ENCODE data around the gene WNT5A. TPM values are rescaled to one million over a fixed set of nuclear protein-coding genes. Genes with fewer than 3 reads are reported as not detected.

The WNT5A gene
- total RNA-seq, 2 donors from 2014 or later, result 5.9 to 15.0 TPM

- Histone ChIP-seq H3K27me3 (no peaks in the 10 kb centered on the region), H3K4me1 (no peaks in the 10 kb centered on the region), H3K4me3 (no peak overlapping the region), H3K36me3 (replicated peaks in 1 of 2; ENCODE audit: insufficient read depth in 1 of 2, low read depth in 2 of 2) (no peaks in the 10 kb centered on the region), H3K27ac (no peak overlapping the region), H3K9me3 (no peaks in the 10 kb centered on the region)
- WGBS, 2 donors, result 46 to 67% methylated on average over 5 of the region's 5 CpGs
- TF ChIP-seq CTCF (IDR thresholded peaks at IDR 0.05) (no peak), POLR2A (IDR thresholded peaks at IDR 0.05) (no peak)
- no peak for ATAC-seq
- no peak for DNase-seq
- intact Hi-C loops (cut with DNase I), result no loop called here
Measured at GRCh38 chr3:55500555-55501330, 13.6 kb upstream of the WNT5A start.

- 73 to 80% methylated on average over 4 of the region's 4 CpGs for WGBS, 2 donors
Measured at GRCh38 chr3:55498520-55498919, 11.4 kb upstream of the WNT5A start.

GRCh38 chr3:55497250-55497649, 10.1 kb upstream of the WNT5A start:
- intact Hi-C loops (cut with DNase I), result no loop called here
- TF ChIP-seq POLR2A (IDR thresholded peaks at IDR 0.05) (no peak), CTCF (IDR thresholded peaks at IDR 0.05) (no peak)
- DNase-seq (no peak), ATAC-seq (no peak)
- Histone ChIP-seq H3K9me3 (no peaks in the 10 kb centered on the region), H3K27ac (no peak overlapping the region), H3K4me1 (no peaks in the 10 kb centered on the region), H3K36me3 (replicated peaks in 1 of 2; ENCODE audit: insufficient read depth in 1 of 2, low read depth in 2 of 2) (no peaks in the 10 kb centered on the region), H3K4me3 (no peak overlapping the region), H3K27me3 (no peaks in the 10 kb centered on the region)

More at GRCh38 chr3:55498520-55498919, 11.4 kb upstream of the WNT5A start:
- no peaks in the 10 kb centered on the region for H3K36me3 ChIP-seq (replicated peaks in 1 of 2; ENCODE audit: insufficient read depth in 1 of 2, low read depth in 2 of 2)
- TF ChIP-seq CTCF (IDR thresholded peaks at IDR 0.05) (no peak), POLR2A (IDR thresholded peaks at IDR 0.05) (no peak)
- no peaks in the 10 kb centered on the region for H3K4me1 ChIP-seq
- no peaks in the 10 kb centered on the region for H3K27me3 ChIP-seq
- H3K27ac ChIP-seq, result no peak overlapping the region
- H3K4me3 ChIP-seq, result no peak overlapping the region
- no peaks in the 10 kb centered on the region for H3K9me3 ChIP-seq
- intact Hi-C loops (cut with DNase I), result no loop called here
- ATAC-seq, result no peak
- no peak for DNase-seq

GRCh38 chr3:55494976-55495375, 7.9 kb upstream of the WNT5A start:
- Histone ChIP-seq H3K36me3 (replicated peaks in 1 of 2; ENCODE audit: insufficient read depth in 1 of 2, low read depth in 2 of 2) (no peaks in the 10 kb centered on the region), H3K4me1 (no peaks in the 10 kb centered on the region), H3K27ac (no peak overlapping the region), H3K4me3 (no peak overlapping the region), H3K27me3 (no peaks in the 10 kb centered on the region), H3K9me3 (no peaks in the 10 kb centered on the region)
- ATAC-seq (no peak), DNase-seq (no peak)
- TF ChIP-seq POLR2A (IDR thresholded peaks at IDR 0.05) (no peak), CTCF (IDR thresholded peaks at IDR 0.05) (no peak)
- intact Hi-C loops (cut with DNase I), result no loop called here
- WGBS, 2 donors, result 72 to 81% methylated on average over 2 of the region's 2 CpGs

GRCh38 chr3:55492976-55493375, 5.9 kb upstream of the WNT5A start:
- no peak overlapping the region for H3K4me3 ChIP-seq
- ATAC-seq (no peak), DNase-seq (no peak)
- WGBS, 2 donors, result 64 to 71% methylated on average over 5 of the region's 5 CpGs
- intact Hi-C loops (cut with DNase I), result no loop called here
- H3K27me3 ChIP-seq, result no peaks in the 10 kb centered on the region
- H3K27ac ChIP-seq, result no peak overlapping the region
- no peaks in the 10 kb centered on the region for H3K36me3 ChIP-seq (replicated peaks in 1 of 2; ENCODE audit: insufficient read depth in 1 of 2, low read depth in 2 of 2)
- H3K9me3 ChIP-seq, result no peaks in the 10 kb centered on the region
- TF ChIP-seq CTCF (IDR thresholded peaks at IDR 0.05), result no peak
- TF ChIP-seq POLR2A (IDR thresholded peaks at IDR 0.05), result no peak
- peaks cover 13% of the 10 kb centered on the region for H3K4me1 ChIP-seq

All from body of pancreas (tissue), 4 donors.